Measurements from ENCODE around the gene SRSF4. TPM values are rescaled to one million over a fixed set of nuclear protein-coding genes. Genes with fewer than 3 reads are reported as not detected.

The SRSF4 gene
- total and polyA plus RNA-seq, 9 of the 15 experiments (the other 6 are each of a cell fraction or from before 2014, with no cell fraction given), result 15.9 to 132 (median 82.0) TPM

DNA sequence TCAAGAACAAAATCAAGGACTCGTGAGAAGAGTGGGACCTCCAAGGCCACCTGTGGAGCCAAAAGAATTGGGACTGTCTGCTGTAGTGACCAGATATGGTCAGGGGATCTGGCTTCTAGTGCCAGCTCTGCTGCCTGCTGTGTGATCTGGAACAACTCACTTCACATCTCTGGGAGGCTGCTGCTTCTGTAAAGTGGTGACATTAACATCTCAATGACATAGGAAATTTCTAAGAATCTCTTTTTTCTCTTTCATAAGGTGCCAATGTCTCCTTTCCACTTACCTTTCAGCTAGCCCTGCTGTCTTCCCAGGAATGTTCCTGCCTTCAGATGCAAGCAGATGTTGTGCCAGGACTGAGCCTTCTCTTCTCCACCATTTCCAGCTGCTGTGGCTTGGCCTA, 5.0 kb upstream of the SRSF4 start:
- H3K9me1 ChIP-seq (ENCODE audit: control insufficient read depth, insufficient read depth, low read length), result no peaks in the 10 kb centered on the region
- no peak overlapping the region for H3K4me2 ChIP-seq (ENCODE audit: insufficient read depth, low read length)
- no peak overlapping the region for H3K4me3 ChIP-seq
- H3K79me2 ChIP-seq (ENCODE audit: control insufficient read depth, insufficient read depth, low read length), result peaks cover under 1% of the 10 kb centered on the region; the same call in 2 of the 3 replicates
- DNase-seq (ENCODE audit: extremely low read depth in 1 of 4, low spot score in 3 of 4) (no peak), ATAC-seq (no peak), FAIRE-seq (no peak)
- in situ Hi-C loops (cut with MboI), result loop anchor here (10.0 kb wide), 1 partner anchor 402 kb away; no protein-coding TSS in a partner anchor
- 57% methylated on average over 1 of the region's 1 CpG for WGBS (ENCODE audit: insufficient coverage, low coverage, missing lambda C conversion rate)
- H3K9ac ChIP-seq (ENCODE audit: insufficient read depth in 1 of 2, low read depth in 2 of 2, low read length in 2 of 2), result peak overlapping the region in 1 of 2 experiments; percentile 63; a peak in 1 of 4 replicates
- TF ChIP-seq KLF10 (CRISPR knock-in tag; IDR thresholded peaks at IDR 0.05), result no peak
- POLR2A ChIA-PET, result interaction anchor here (1.4 to 3.3 kb wide), 2 partner anchors 10 to 106 kb away, joined by 3 to 17 read pairs; no protein-coding TSS in a partner anchor
- intact Hi-C loops (cut with micrococcal nuclease), result loop anchor here (10.0 kb wide), 1 partner anchor 542 kb away; the partner anchor contains the start of genes RNU11 and TAF12
- BruUV-seq (replicated peaks), result no TSS peak
- H3K9me3 ChIP-seq (replicated peaks; ENCODE audit: control insufficient read depth, insufficient read depth, low read depth, low read length), result 0 out of 2 replicates have a peak, but pooled peaks cover 3% of the 10 kb centered on the region
- H3K36me3 ChIP-seq (ENCODE audit: control insufficient read depth, insufficient read depth, low read length), result no peaks in the 10 kb centered on the region
- no peaks in the 10 kb centered on the region for H3K27me3 ChIP-seq (ENCODE audit: control insufficient read depth in 2 of 2, insufficient read depth in 2 of 2, low read length in 2 of 2)
- no peak overlapping the region for H2AFZ ChIP-seq (ENCODE audit: low read depth, low read length)
- no peak overlapping the region for H3K27ac ChIP-seq (ENCODE audit: extremely low read depth, low read depth, low read length)
- H4K20me1 ChIP-seq (replicated peaks; ENCODE audit: control insufficient read depth, insufficient read depth, low read length), result no peaks in the 10 kb centered on the region
- peaks cover 7 to 11% of the 10 kb centered on the region in 2 experiments for H3K4me1 ChIP-seq (replicated peaks in 1 of 2; ENCODE audit: control insufficient read depth in 2 of 2, insufficient read depth in 2 of 2, low read length in 2 of 2)
- CTCF ChIA-PET (ENCODE audit: low intra/inter-chr PET ratio), result no interaction called here

DNA sequence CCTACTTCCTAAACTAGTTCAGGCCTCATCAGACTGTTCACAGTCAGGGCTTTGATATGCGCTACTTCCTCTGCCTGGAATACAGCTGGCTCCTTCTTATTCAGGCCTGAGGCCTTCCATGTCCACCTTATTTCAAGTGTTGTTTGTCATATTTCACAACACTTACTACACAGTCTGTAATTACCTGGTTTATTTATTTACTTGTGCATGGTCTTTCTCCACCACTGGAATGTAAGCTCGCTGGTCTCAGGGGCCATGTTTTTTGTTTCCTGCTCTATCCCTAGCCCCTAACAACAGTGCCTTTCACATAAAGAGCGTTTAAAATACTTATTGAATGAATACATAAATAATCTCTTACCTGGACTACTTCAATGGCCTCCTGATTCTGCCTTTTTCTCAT, 4.6 kb upstream of the SRSF4 start:
- Histone ChIP-seq H3K36me3 (ENCODE audit: control insufficient read depth, insufficient read depth, low read length) (no peaks in the 10 kb centered on the region), H3K9ac (ENCODE audit: insufficient read depth in 1 of 2, low read depth in 2 of 2, low read length in 2 of 2) (peak overlapping the region in 1 of 2 experiments; percentile 63; a peak in 1 of 4 replicates), H3K4me3 (no peak overlapping the region), H3K79me2 (ENCODE audit: control insufficient read depth, insufficient read depth, low read length) (peaks cover 5% of the 10 kb centered on the region), H3K4me2 (ENCODE audit: insufficient read depth, low read length) (no peak overlapping the region), H3K27me3 (ENCODE audit: control insufficient read depth in 2 of 2, insufficient read depth in 2 of 2, low read length in 2 of 2) (no peaks in the 10 kb centered on the region), H3K9me3 (replicated peaks; ENCODE audit: control insufficient read depth, insufficient read depth, low read depth, low read length) (0 out of 2 replicates have a peak, but pooled peaks cover 3% of the 10 kb centered on the region), H4K20me1 (replicated peaks; ENCODE audit: control insufficient read depth, insufficient read depth, low read length) (peaks cover under 1% of the 10 kb centered on the region; the same call in 1 of the 2 replicates), H3K4me1 (replicated peaks in 1 of 2; ENCODE audit: control insufficient read depth in 2 of 2, insufficient read depth in 2 of 2, low read length in 2 of 2) (peaks cover 7 to 11% of the 10 kb centered on the region in 2 experiments), H2AFZ (ENCODE audit: low read depth, low read length) (no peak overlapping the region), H3K9me1 (ENCODE audit: control insufficient read depth, insufficient read depth, low read length) (no peaks in the 10 kb centered on the region), H3K27ac (ENCODE audit: extremely low read depth, low read depth, low read length) (no peak overlapping the region)
- in situ Hi-C loops (cut with MboI) (loop anchor here (10.0 kb wide), 1 partner anchor 401 kb away; no protein-coding TSS in a partner anchor), intact Hi-C loops (cut with micrococcal nuclease) (loop anchor here (10.0 kb wide), 1 partner anchor 541 kb away; the partner anchor contains the start of genes RNU11 and TAF12)
- TF ChIP-seq ZBTB8A (IDR thresholded peaks at IDR 0.05; ENCODE audit: partially characterized antibody), result no peak
- no peak for TF ChIP-seq HNRNPL (IDR thresholded peaks at IDR 0.05; ENCODE audit: low read depth, low read length)
- no peak for TF ChIP-seq POLR2AphosphoS5 (IDR thresholded peaks at IDR 0.05; ENCODE audit: control insufficient read depth, insufficient read depth, low read depth, low read length)
- no TSS peak for BruUV-seq (replicated peaks)
- DNase-seq (ENCODE audit: extremely low read depth in 1 of 4, low spot score in 3 of 4) (no peak), ATAC-seq (no peak), FAIRE-seq (no peak)
- WGBS (ENCODE audit: insufficient coverage, low coverage, missing lambda C conversion rate), result 47% methylated on average over 3 of the region's 3 CpGs
- ChIA-PET POLR2A (interaction anchor here (0.7 to 3.3 kb wide), 4 partner anchors 11 to 105 kb away, joined by 3 to 17 read pairs (median 4); no protein-coding TSS in a partner anchor), CTCF (ENCODE audit: low intra/inter-chr PET ratio) (no interaction called here)

Data from K562 (cell line).